GM18505 (cell line): ENCODE data around the gene SPDYE4.

Source experiments
- ATAC-seq: cut with Tn5 transposase; IDR thresholded peaks from one replicate; pipeline ENCODE4 v1.9.1; 2021; ENCODE audit not compliant: unreplicated experiment
- POLR2A ChIP-seq: IDR thresholded peaks from 4 replicates; pipeline ENCODE4 v1.6.1; 2011; ENCODE audit warnings: borderline replicate concordance; ENCODE audit not compliant: insufficient read depth, insufficient read length; ENCODE audit errors: extremely low read depth

The SPDYE4 gene

DNA sequence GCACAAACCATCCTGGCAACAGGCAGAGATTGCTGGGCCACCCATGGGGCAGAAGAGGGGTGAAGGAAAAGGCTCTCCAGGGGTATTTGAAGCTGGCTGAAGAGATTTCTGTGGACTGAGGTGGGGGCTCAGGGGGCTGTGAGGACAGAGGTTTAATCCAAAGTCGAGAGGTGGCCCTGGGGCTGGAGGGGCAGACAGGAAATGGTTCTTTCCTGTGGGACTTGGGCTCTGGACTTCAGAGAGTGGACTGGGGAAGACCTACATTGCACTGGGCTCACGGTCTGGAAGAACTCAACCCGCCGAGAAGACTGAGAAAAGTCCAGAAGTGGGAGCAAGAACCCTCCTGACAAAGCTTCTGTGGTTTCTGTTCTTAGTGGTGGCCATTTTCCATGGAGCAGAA, 16.6 kb downstream of the SPDYE4 start:
- no peak for ATAC-seq

DNA sequence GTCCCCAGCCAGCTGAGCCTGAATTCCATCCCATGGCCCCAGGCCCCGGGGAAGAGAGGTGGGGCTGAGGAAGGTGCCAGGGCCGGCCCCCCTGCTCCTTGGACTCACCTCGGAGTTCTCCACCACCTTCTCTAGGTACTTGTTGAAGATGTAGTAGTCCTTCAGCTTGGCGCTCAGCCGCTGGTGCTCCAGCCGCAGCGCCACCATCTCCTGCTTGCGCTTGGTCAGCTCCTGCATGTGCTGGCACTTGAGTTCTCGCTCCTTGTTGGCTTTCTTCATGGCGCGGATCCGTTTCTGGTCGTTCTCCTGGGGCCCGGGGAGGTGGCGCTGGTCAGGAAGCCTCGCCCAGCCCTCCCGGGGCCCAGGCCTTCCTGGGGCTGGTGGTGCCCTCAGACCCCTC, 17.0 kb downstream of the SPDYE4 start:
- TF ChIP-seq POLR2A = no peak

More for the DNA sequence above, 16.6 kb downstream of the SPDYE4 start:
- TF ChIP-seq POLR2A = no peak

DNA sequence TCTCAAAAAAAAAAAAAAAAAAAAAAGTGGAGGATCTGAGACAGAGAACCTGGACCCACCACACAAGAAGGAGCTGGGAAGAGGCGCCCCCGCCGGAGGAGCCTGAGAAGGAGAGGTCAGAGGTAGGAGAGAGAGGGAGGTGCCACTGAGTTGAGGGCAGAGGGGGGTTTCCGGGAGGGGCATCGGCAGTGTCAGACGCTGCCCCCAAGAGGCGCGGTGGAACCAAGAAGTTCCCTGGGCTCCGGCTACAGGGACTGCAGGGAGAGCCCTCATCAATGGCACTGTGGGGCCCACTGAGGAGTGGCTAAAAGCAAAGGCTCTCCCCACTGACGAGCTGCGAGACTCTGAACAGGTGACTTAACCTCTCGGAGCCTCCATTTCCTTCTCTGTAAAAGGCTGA, 17.9 kb downstream of the SPDYE4 start:
- TF ChIP-seq POLR2A = no peak
- no peak for ATAC-seq

More for the DNA sequence above, 17.0 kb downstream of the SPDYE4 start:
- no peak for ATAC-seq

DNA sequence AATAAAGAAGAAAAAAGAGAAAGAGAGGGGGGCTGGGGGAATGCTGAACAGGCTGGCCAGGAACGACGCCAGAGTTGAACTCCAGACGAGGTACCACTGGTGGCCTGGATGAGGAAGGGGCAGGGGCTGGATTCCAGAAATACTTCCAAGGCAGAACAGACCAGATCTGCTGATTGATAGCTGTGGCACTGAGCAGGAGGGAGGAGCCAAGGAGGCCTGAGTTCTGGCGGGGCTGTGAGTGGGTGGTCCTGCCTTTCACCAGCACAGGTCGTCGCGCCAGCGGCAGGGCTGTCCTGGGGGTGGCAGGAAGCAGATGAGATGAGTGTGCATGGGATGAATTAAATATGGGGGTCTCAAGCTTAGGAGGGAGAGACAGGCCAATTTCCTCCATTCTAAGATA, 19.2 kb downstream of the SPDYE4 start:
- no peak for ATAC-seq
- no peak for TF ChIP-seq POLR2A

DNA sequence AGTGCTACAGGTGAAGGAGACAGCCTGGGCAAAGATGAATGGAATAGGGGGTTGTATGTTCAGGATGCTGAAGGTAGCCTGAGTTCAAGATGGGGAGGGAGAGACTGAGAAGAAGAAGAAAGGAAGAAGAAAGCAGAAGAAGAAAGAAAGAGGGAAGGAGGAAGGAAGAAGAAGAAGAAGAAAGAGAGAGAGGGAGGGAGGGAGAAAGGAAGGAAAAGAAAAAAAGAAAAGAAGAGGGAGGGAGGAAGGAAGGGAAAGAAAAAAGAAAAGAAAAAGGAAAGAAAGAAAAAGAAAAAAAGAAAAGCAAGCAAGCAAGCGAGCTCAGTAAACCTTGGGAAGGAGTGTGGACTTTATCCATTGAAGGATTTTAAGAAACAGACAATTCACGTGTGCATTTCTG, 21.6 kb downstream of the SPDYE4 start:
- TF ChIP-seq POLR2A = no peak
- ATAC-seq = no peak

DNA sequence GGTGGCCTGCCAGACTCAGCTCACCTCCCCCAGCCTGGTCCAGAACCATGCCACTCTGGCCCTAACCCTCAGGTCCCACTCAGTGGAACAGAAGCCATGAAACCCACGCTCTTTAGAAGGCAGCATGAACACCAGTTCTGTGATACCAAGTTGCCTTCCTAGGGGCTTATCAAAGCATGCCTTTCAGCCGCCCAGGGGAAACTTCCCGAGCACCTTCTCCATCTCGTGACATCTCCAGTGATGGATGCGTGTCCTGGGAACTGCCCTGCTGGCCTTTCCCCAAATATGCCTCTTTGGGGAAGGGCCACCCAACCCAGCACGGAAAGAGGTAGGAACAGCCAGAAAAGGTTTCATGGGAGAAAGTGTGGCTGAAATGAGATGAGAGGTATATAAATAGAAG, 22.0 kb downstream of the SPDYE4 start:
- no peak for TF ChIP-seq POLR2A
- no peak for ATAC-seq

DNA sequence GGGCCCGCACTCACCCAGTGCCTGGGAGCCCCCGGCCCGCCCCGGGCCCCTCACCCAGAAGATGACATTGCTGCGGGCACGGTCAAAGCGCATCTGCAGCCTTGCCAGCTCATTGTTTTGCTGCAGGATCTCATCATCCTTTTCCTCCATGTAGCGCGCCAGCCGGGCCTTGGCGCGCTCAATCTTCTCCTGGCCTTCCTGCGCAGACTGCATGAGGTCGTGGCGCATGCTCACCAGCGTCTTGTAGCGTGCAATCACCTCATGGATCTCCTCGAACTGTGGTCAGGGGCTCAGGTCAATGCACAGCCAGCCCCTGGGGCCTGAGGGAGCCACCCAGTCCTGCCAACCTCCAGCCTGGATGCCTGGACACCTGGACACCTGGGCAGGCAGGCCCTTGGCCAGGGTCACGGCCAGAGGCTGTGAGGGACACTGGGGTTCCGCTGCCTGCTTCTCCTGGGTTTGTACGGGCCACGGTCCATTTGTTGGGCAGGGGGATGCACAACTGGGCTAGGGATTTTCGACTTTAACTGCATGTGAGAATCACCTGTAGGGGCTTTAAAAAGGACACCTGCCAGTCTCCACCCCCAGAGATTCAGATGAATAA, 22.9 kb downstream of the SPDYE4 start:
- ATAC-seq = no peak
- no peak for TF ChIP-seq POLR2A

DNA sequence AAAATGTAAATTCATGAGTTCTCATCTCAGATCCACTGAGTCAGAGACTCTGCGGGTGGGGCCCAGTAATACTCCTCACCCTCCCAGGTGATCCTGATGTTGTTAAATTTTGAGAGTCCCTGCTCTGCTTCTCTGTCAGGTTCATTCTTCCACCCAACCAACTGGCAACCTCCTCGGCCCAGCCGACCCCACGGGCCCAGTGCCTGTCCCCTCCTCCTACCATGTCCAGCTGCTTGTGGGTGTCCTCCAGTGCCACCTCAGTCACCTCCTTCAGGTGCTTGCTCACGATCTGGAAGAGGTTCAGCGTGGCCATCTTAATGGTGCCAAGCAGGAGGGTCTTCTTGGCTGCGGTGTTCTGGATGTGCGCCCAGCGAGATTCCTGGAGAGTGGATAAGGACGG, 23.5 kb downstream of the SPDYE4 start:
- ATAC-seq = no peak
- no peak for TF ChIP-seq POLR2A

DNA sequence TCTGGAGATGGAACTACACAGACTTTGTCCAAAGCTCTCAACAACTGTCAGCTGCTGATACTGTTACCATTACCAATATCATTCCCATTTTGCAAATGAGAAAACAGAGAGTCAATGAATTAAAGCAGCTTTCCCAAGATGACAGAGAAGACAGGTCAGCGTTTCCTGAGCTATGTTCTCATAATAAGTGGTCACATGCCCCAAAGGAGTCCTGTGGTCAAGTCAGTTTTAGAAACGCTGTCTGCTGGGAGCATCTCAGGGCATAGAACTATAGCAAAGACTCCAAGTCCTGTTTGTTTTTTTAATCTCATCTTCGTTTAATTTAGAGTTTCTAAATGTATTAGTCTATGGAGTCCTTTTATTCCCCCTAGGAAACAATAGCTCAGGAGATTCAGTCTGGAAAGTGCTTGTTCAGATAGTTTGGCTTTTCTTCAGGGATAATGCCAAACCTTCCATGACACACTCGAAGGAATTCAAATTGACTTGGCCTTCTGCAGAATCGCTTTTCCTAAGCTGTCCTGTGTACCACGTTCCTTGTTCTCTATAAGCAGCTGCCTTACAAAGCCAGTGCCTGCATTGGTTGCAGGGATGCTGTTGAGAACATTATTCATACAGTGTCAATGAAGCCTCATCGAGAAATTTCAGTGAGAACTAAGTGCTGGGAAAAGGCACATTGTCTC, 25.8 kb downstream of the SPDYE4 start:
- no peak for TF ChIP-seq POLR2A
- ATAC-seq = no peak

DNA sequence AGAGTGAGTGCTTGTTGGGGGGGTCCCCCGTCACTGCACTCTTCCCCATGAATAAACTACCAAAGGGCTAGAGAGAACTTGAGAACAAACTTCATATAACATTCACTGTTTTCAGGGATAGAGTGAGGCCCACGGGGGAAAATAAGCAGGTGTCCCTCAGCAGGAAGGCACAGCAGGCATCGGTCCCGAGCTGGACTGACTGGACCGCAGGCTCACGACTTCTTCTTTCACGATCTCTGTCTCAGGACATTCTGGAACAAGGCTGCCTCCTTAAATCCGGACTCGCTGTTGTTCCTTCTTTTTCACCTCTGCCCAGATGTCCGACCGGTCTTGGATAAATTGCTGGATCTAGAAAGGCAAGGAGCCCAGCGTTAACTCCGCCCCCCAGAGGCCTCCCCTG, 28.5 kb downstream of the SPDYE4 start:
- no peak for ATAC-seq
- TF ChIP-seq POLR2A = no peak

DNA sequence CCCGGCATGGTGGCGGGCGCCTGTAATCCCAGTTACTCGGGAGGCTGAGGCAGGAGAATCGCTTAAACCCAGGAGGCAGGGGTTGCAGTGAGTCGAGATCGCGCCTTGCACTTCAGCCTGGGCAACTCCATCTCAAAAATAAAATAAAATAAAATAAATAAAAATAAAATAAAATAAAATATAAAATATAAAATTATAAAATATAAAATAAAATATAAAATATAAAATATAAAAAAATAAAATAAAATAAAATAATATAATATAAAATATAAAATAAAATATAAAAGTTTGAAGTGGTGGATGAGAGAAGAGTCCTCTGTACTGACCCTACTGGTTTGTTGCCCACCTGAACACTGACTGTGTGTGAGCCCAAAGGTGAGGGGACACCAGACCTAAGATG, 28.9 kb downstream of the SPDYE4 start:
- ATAC-seq = no peak
- TF ChIP-seq POLR2A = no peak

DNA sequence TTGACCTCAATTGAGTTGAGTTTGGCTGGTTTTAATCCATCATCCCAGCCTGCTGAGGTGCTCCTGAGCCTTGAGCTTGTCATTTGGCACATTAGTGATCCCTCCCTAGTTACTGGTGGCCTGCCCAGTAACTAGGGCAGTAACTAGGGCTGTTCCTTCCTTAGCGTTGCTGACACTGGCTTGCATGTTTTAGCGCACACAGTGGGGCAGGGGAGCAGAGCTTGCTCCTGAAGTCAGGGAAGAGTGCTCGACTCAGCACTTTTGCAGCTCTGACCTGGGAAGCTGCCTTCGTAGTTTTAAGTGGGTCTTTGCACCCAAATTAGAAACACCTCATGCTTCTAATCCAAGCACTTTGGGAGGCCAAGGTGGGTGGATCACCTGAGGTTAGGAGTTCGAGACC, 29.4 kb downstream of the SPDYE4 start:
- no peak for ATAC-seq
- TF ChIP-seq POLR2A = no peak

DNA sequence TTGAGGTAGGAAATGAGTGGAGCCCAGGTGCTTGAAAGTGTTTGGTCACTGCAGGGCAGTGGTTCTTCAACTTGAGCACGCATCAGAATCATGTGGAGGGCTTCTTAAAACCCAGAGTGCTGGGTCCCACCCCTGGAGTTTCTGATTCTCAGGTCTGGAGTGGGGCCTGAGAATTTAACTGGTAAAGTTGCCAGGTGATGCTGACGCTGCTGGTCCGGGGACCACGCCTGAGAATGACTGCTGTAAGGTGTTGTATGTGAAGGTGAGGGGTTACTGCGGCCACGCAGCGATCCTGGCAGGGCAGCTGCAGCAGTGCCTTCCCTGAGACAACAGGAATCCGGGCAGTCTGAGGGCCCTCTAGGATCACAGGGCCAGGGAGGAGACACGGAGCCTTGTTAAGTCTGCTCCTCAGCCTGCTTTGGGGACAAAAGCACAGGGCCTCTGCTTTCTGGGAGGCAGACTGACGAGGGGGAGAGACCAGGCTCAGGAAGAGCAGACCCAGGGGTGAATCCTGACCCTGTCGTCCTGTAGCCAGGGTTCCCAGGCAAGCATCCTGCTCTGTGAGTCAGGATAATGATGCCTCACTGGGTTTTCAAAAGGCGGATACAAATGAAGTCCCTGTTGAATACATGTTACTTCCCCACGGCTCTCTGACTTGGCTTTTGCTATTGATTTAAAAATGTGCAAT, 30.0 kb downstream of the SPDYE4 start:
- no peak for ATAC-seq
- TF ChIP-seq POLR2A = no peak

DNA sequence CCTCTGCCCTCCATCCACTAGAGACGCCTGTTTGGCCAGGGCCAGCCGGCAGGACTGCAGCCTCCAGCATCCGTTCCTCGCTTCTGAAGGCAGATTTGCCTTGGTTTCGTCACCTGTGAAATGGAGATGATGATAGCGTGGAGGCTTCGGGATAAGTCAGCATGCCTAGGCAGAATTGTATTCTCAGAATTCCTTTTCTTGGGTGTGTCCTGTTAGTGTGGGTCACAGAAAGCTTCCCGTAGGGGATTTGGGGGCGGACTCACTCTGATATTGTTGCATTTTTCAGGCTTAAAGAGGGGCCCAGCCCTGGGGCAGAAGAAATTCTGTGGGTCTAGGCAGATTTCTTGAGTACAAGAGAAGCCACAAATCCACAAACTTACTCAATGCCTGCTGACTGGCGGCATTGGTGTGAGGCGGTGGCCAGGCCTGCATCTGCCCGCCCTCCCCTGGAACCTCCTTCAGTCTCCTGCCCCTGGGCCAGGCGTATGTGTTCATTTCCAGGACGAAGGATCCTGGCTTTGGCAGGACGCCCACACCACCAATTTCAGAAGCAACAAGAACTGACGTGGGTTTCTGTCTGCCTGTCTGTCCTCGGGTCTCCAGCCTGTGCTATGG, 31.3 kb downstream of the SPDYE4 start:
- no peak for ATAC-seq
- TF ChIP-seq POLR2A = no peak
